T1000 (cell line): ENCODE results near the gene LCN15.
"Not testable (repeated sequence)": the region's sequence is repeated elsewhere in the genome, so short reads cannot be mapped to it uniquely, and the experiment has no call there.

Experiments
- DNase-seq: peaks from one replicate; lab custom pipeline; 2025; ENCODE audit warnings: mixed read lengths; lab: John Stamatoyannopoulos, UW

Gene LCN15, protein sequence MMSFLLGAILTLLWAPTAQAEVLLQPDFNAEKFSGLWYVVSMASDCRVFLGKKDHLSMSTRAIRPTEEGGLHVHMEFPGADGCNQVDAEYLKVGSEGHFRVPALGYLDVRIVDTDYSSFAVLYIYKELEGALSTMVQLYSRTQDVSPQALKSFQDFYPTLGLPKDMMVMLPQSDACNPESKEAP

DNA sequence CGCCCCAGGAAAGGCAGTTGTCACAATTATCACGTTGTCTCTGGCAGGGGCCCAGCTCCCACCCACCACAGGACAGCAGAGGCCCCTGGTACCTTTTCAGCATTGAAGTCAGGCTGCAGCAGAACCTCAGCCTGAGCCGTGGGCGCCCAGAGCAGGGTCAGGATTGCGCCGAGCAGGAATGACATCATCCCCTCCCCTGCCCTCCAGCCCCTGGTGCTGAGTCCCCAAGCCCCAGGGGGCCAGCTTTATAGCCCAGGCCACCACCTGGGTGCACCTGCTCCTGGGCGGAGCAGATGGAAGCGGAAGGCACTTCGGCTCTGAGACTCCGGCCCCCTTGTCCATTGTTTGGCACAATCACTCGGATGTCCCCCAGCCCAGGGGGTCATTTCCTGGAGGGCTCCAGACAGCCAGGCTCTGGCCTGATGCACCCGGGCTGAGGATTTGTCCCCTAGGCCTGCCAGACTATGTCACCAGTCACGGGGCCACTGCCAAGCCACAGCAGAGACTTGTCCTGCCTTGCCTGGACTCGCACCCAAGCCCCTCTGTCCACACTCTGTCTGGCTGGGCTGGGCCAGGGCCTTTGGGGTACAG, at the start of gene LCN15:
Gene LCN15, minus strand, starts transcription at position 218 of the 591 bp plus-strand sequence. Its CDS starts 30 bp downstream, at position 188.
- no peak for DNase-seq

DNA sequence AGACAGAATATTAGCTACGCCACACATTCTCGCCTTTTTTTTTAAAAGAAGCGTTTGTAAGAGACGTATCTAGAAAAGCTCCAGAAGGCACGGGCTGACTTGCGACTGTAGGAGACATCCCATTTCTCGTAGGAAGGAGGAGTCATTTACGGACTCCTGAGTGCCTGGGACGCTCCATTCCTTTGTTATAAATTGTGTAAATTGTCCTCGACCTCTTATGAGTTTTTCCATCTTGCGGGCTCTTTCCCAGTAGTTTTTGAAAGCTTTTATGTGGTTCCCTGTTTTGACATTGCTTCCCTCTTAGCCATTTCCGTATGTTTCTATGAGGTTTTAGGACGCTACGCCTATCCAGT, 44.5 kb upstream of the LCN15 start:
- no peak for DNase-seq

DNA sequence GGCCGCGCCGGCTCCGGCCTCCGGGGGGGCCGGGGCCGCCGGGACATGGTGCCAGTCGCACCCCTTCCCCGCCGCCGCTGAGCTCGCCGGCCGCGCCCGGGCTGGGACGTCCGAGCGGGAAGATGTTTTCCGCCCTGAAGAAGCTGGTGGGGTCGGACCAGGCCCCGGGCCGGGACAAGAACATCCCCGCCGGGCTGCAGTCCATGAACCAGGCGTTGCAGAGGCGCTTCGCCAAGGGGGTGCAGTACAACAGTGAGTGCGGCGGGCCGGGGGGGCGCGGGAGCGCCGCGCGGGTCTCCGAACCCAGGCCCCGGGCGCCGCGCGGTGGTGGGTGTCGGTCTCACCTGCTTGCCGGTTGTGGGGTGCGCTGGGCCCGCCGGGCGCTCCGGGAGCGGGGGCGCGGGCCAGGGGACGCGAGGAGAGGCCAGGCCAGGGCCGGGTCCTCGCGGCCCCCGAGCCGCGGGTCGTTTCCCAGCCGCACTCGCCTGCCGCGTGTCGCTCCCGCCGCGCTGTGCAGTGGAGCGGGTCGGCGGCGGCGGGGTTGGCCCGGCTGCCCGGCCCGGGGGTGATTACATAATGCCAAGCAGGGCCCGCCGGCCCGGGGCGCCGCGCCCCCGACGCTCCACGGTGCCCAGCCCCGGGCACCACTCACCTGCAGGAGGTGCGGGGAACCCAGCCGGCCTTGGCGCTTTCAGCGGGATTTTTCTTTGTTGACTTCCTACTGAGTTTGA, 43.9 kb upstream of the LCN15 start:
- DNase-seq, result no peak

DNA sequence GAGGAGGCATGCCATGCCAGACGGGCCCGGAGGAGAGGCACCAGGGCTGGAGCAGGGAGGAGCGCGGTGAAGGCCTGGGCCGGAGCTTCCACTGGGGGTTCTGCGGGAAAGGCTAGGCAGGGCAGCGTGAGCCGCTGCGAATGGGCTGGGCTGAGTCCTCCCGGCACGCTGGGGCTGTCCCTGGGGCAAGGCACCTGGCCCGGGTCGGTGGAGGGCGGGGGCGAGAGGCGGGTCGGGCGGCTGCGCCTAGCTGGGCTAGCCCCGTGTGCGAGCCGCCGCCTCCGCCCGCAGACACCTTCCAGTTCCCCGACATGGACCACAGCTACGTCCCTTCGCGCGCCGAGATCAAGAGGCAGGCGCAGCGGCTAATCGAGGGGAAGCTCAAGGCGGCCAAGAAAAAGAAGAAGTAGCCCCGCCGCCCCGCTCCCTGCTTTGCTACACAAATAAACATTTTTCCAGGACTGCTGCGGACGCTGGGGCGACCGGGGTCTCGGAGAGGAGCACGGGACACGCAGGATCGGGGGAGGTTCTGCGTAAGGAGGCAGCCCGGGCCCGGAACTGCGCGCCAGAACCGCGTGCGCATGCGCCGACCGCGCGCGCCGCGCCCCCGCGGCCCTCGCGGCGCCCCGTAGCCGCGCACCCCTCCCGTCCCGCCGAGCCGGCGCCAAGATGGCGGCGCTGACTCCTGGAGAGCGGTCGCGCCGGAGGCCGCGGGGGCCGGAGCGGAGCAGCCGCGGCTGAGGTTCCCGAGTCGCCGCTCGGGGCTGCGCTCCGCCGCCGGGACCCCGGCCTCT, 43.2 kb upstream of the LCN15 start, which contains the start of gene RABL6:
Gene RABL6, plus strand, starts transcription at position 668 of the 794 bp plus-strand sequence. CDS start 249 bp downstream, outside the sequence.
- DNase-seq, result peak; percentile 56

DNA sequence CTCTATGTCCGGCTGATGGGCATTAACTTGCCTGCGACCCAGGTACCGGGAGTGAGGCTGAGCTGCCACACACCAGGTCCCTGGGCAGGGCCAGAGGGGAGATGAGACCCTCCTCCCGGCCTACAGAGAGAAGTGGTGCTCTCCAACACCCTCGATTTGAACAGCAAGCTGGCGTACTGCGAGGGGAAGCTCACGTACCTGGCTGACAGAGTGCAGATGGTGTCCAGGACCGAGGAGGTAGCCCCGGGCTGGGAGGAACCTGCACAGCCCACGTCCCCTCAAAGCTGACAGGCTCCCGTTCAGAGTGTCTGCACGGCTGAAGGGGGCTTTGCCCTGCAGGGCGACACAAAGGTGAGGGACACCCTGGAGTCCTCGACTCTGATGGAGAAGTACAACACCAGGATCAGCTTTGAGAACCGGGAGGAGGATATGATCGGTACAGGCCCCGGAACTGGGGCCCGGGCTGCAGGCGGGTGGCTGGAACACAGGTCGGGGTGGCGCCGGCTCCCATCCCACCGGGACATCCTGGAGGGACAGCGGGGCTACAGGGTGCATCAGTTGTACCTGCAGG, 42.4 kb upstream of the LCN15 start:
- no peak for DNase-seq

DNA sequence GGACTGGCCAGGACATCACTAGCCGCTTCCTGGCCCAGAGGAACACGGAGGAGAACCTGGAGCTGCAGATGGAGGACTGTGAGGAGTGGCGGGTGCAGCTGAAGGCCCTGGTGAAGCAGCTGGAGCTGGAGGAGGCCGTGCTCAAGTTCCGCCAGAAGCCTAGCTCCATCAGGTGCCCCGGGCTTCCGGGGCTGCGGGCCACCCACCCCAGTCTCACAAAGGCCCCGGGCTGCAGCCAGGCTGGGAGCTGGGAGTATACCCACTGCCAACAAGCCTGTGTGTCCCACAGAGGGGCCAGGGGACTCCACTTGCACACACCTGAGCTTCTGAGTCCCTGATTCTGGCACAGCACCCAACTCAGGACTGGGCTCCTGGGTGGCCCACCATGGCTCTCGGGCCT, 41.7 kb upstream of the LCN15 start:
- no peak for DNase-seq

DNA sequence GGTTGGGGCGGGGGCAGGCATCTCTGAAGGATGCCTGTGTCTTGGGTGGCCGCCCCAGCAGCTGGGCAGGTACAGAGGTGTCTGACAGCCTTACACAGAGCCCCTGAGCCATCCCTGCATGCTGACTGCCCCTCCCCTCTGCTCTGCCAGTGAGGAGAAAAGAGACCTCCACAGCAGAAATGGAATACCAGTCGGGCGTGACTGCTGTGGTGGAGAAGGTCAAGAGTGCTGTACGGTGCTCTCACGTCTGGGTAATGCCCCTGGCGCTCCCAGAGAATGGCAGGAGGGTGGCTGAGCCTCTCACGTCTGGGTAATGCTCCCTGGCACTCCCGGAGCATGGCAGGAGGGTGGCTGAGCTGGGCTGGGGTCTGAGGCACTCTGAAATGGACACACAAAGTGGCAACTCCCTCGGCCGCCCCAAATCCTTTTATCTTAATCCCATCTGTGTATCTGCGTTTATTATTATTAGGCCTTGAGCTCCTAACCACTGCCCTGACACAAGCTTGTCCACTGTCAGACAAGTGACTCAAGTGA, 41.0 kb upstream of the LCN15 start:
- no peak for DNase-seq

DNA sequence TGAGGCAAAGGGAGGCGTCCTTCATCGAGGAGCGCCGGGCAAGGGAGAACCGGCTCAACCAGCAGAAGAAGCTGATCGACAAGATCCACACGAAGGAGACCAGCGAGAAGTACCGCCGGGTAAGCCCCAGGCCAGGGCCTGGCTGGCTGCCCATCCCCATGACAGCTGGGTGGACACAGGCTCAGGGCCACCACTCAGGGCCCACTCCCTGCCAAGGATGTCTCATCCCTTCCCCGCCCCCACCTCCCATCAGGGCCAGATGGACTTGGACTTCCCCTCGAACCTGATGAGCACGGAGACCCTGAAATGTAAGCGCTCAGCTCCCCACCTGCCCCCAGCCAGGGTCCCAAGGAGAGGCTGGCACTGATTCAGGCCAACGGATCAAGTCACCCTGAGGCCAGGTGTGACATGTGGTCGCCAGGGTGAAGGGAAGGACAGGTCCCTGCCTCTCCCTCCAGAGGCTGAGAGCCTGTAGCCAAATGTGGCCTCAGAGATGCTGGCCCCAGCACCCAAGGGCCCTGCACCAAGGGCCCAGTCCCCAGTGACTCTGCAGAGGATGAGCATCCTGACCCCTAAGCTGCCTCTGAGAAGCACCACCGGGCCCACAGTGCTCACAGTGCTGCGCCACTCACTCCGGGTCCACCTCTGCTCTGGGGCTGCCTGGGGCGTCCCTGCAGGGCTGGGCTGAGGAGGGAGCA, 40.3 kb upstream of the LCN15 start:
- DNase-seq, result no peak

DNA sequence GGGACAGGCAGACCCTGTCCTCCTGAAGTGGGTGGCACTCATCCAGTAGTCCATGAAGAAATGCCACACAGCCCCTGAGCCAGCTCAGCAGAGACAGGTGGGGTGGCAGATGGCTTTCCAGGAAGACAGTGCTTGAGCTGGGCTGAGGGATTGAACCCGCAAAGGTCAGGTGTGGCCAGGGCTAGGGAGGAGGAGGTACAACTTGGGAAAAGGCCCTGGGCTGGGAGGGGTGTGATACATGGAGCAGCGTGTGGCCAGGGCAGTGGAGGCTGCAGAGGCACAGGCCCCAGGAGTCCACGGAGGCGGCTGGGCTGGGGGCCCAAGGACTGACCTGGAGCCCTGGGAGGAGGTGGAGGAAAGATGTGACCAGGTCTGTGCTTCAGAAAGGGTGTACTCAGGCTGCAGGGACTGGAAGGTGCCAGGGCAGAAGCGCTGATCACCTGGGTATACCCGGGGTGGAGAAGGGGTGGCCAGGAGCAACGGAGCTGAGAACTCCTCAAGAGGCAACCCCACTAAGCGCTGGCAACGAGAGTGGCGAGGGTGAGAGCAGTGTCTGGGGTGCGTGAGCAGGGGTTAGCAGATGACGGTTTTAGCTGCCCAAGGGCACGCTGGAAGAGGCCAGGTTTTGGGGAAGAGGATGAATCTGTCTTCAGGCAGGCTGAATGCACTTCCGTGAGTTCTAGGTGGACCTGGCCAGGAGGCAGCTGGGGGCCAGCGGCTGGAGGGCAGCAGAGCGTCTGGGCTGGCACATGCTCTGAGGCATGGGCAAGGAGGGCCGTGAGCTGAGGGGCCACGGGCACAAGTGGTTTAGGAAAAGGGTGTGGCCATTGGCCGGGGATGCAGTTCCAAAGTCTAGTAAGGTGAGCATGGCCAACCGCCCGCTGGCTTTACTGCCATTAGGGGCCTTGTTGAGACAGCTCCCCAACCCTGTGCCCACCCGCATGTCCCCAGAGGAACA, 39.5 kb upstream of the LCN15 start:
- no peak for DNase-seq

DNA sequence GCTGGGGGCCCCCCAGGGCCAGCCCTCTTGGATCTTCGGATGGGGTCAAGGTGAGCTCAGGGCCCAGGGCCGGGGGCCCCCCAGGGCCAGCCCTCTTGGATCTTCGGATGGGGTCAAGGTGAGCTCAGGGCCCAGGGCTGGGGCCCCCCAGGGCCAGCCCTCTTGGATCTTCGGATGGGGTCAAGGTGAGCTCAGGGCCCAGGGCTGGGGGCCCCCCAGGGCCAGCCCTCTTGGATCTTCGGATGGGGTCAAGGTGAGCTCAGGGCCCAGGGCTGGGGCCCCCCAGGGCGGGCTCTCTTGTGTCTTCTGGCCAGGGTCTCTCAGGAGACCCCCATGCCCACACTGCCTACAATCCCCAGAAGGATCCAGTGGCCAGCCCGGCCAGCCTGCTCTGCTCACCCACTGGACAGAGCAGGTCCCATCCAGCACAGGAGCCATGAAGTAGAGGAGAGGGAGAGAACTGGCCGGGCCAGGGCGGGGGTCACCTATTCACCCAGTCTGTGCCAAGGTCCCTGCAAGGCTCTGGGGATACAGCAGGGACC, 38.8 kb upstream of the LCN15 start:
- not testable (repeated sequence) for DNase-seq

DNA sequence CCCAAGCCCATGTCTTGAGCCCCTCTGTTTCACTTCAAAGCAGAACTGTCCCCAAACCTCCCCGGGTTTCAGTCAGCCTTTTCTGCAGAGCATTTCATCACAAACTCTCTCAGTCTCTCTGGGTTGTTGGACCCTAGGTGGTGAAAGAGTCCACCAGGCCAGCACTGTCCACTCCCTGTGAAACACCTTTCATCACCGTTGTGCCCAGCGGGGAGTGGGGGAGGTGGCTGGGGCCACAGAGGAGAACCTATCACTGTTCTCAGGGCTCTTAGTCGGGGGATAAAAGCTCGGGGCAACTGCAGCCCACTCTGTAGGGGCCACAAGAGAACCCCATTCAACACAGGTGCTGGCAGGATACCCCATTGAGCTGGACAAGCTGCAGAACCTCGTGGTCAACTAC, 38.0 kb upstream of the LCN15 start:
- DNase-seq, result no peak

DNA sequence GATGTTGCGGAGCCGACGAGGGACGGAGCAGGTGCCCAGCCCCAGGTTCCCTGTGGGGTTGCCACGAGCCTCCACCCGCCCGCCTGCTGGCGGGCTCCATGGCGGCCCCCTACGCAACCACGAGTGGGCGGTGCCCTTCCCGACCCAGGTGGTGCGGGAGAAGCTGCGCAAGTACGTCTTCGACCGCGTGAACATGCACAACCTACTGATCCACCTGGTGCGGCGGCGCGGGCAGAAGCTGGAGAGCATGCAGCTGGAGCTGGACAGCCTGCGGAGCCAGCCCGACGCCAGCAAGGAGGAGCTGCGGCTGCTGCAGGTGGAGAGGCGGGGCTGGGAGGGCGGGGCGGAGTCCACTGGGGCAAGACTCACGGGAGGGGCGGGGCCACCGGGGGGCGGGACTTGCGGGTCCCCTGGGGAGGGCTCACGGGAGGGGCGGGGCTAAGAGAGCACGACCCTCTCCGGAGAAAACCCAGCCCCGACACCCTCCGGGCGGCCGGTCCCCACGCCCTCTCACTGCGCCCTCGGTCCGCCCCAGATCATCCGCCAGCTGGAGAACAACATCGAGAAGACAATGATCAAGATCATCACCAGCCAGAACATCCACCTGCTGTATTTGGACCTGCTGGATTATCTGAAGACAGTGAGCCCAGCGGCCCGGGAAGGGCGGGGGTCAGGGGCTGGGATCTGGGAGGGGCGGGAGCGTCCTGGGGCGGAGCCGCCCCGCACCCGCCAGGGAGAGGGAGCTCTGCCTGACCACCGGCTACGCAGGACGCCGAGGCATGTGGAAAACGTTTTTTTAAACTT, 35.7 kb upstream of the LCN15 start:
- peak; percentile 49 for DNase-seq

DNA sequence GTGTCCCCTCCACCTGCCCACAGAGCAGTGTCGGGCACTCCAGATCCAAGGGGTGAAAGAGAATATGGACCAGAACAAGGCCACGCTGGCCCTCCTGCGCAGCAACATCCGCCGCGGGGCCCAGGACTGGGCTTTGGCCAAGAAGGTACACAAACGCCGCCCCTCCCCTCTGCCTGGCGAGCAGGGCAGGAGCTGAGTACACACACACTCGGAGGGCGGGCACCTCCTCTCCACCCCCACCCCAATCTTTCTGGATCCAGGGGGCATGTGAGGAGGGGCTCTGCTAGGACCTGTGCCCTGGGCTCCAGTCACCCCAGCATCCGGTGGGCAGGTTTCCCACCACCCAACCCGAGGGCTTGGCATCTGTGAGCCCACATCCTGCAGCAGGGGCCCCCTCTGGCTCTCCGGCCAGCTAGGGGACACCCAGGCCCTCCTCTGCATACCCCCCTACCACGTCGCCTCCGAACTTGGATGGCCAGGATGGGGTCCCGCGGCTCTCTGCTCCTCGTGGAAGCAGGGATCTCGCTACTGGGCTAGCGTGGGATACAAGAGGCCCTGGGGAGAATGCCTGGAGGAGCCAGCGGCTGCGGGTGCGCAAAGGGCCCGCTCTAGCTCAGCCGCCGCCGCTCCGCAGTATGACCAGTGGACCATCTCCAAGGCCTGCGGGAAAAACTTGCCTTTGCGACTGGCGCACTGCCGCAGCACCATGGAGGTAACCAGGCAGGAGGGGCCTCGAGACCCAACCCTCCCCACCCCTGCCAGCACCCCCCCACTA, 34.9 kb upstream of the LCN15 start:
- DNase-seq, result no peak

DNA sequence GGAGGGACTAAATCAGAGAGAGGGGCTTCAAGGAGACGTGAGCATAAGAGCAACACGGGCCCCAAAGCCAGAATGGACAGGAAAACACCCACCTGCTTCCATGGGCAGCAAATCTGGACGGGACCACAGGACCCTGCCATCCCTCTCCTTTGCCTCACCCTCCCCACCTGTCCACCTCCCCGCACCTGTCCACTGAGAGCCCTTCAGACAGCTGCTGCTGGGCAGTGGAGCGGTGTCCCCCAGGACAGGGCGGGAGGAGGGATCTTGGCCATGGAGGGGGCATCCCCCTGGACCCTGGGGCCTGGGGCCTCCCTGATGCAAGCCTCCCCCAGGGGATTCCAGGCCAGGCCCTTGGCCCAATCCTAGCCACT, 34.4 kb upstream of the LCN15 start:
- no peak for DNase-seq

DNA sequence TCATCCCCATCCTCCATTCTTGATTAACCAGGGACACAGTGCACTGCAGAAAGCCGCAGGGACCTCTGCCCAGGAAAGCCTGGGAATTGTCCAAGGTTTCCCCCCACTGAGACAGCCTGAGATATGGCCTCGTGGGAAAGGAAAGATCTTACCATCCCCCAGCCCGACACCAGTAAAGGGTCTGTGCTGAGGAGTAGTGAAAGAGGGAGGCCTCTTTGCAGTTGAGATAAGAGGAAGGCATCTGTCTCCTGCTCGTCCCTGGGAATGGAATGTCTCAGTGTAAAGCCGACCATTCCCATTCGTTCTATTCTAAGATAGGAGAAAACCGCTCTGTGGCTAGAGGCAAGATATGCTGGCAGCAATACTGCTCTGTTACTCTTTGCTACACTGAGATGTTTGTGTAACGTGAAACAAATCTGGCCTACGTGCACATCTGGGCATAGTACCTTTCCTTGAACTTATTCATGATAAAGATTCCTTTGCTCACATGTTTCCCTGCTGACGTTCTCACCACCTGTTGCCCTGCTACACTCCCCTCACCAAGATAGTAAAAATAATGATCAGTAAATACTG, 32.5 kb upstream of the LCN15 start:
- DNase-seq, result not testable (repeated sequence)

DNA sequence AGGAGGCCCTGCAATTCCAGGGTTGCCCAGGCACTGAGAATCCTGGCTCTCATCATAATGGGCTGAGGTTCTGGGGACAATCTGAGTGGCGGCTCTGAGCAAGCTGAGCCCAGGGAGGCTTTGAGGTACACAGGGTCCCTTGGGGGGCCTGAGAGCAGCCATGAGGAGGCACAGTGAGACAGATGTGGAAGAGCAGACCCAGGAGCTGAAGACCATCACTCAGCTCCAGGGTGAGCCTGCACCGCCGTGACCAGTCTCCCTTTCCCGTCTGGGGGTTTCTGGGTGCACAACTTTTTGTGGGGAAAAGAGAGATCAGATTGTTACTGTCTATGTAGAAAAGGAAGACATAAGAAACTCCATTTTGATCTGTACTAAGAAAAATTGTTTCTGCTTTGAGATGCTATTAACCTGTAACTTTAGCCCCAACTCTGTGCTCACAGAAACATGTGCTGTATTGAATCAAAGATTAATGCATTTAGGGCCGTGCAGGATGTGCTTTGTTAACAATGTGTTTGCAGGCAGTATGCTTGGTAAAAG, 32.0 kb upstream of the LCN15 start, which contains the start of gene CCDC183:
Gene CCDC183, plus strand, starts transcription at position 101 of the 537 bp plus-strand sequence. Its CDS starts 60 bp downstream, at position 161.
- DNase-seq, result no peak

DNA sequence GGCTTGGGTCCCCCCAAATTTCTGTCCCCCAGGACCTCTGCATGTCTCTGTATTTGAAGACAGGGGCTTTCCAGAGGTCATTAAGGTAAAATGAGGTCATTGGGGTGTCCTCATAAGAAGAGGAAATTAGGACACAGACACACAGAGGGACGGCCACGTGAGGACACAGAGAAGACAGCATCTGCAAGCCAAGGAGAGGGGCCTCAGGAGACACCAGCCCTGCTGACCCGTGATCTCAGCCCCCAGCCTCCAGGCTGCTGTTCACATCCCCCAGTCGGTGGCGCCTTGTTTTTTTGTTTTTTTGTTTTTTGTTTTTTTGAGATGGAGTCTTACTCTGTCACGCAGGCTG, 30.7 kb upstream of the LCN15 start:
- no peak for DNase-seq
